HepG2 (cell line): ENCODE data around the gene C16orf95. TPM values are rescaled to one million over a fixed set of nuclear protein-coding genes. Genes with fewer than 3 reads are reported as not detected.

Experiments used
- ATAC-seq: fragments of 200-7000 bp; cut with Tn5 transposase; 3 replicates; pipeline ENCODE4 v1.9.1; 2020; ENCODE audit warnings: mild to moderate bottlenecking, moderate library complexity
- BruUV-seq: library from RNA; stranded (reverse); fragments of 400-500 nt; replicated peaks from 2 replicates; lab custom pipeline; 2021; lab: Mats Ljungman, UMichigan
- CTCF ChIA-PET: fragments of 300-600 bp; formaldehyde crosslinking; extraction: SDS; loops from one replicate; lab custom pipeline; 2021; ENCODE audit warnings: low total read pairs, inconsistent platforms, low intra/inter-chr PET ratio; lab: Yijun Ruan, JAX
- POLR2A ChIA-PET: fragments of 350-600 bp; sonication (Branson Sonifier 250); formaldehyde crosslinking; loops from one replicate; lab custom pipeline; 2020; ENCODE audit warnings: antibody characterized with exemption, inconsistent platforms; lab: Yijun Ruan, JAX
- DNase-seq: peaks from one replicate; pipeline ENCODE4 v3.0.0-alpha.2; 2015; ENCODE audit warnings: low spot score
- FAIRE-seq: peaks from 3 replicates; lab custom pipeline; 2011; peaks lifted over from hg19 to GRCh38; lab: Jason Lieb, UNC
- H2AFZ ChIP-seq: one replicate; pipeline ENCODE4 v1.6.1; 2011; ENCODE audit warnings: low read length, inconsistent platforms
- H3K27ac ChIP-seq: fragments of 300-600 bp; 3 replicates; pipeline ENCODE4 v1.8.0; 2011; ENCODE audit warnings: mixed run types, mild to moderate bottlenecking, mixed read lengths, low read length, inconsistent platforms; ENCODE audit not compliant: insufficient read depth; ENCODE audit errors: extremely low read length
- H3K27me3 ChIP-seq, 2 experiments: fragments of 200-600 bp in 1 of 2; 2 replicates in 1 of 2; 3 replicates in 1 of 2; pipeline versions ENCODE4 v1.6.0 to v1.8.0; 2011; ENCODE audit warnings: low read length in 2 of 2, mild to moderate bottlenecking in 2 of 2, moderate library complexity in 2 of 2, inconsistent platforms in 1 of 2; ENCODE audit not compliant: insufficient read depth in 2 of 2, control insufficient read depth in 1 of 2
- H3K36me3 ChIP-seq, 2 experiments: fragments of 200-600 bp in 1 of 2; replicated peaks in 1 of 2; 2 replicates in 1 of 2; 3 replicates in 1 of 2; pipeline versions ENCODE4 v1.5.1 to v1.8.0; 2011; ENCODE audit warnings: low read length in 2 of 2, inconsistent platforms in 1 of 2; ENCODE audit not compliant: insufficient read depth in 2 of 2, control insufficient read depth in 1 of 2
- H3K4me1 ChIP-seq: 2 replicates; pipeline ENCODE4 v1.5.1; 2012; ENCODE audit warnings: low read length, inconsistent platforms; ENCODE audit not compliant: insufficient read depth
- H3K4me2 ChIP-seq: 2 replicates; pipeline ENCODE4 v1.6.0; 2011; ENCODE audit warnings: low read depth, low read length, inconsistent platforms
- H3K4me3 ChIP-seq, 3 experiments: fragments of 200-600 bp in 1 of 3; sonication (generic), shearing (Covaris generic) in 1 of 3; replicated peaks in 1 of 3; 2 replicates each; pipeline ENCODE4 v1.5.1; 2011 to 2016; ENCODE audit warnings: low read length in 3 of 3, inconsistent platforms in 2 of 3, low read depth in 2 of 3, mild to moderate bottlenecking in 2 of 3, control low read depth in 1 of 3, mixed read lengths in 1 of 3; ENCODE audit not compliant: insufficient read depth in 1 of 3
- H3K79me2 ChIP-seq: one replicate; pipeline ENCODE4 v1.6.1; 2011; ENCODE audit warnings: low read length, inconsistent platforms; ENCODE audit not compliant: insufficient read depth
- H3K9ac ChIP-seq: 2 replicates; pipeline ENCODE4 v1.6.0; 2011; ENCODE audit warnings: mild to moderate bottlenecking, low read depth, low read length, inconsistent platforms; ENCODE audit not compliant: insufficient read depth
- H3K9me3 ChIP-seq: 2 replicates; pipeline ENCODE4 v1.5.1; 2012; ENCODE audit warnings: mild to moderate bottlenecking, low read length
- H4K20me1 ChIP-seq: 2 replicates; pipeline ENCODE4 v1.6.0; 2011; ENCODE audit warnings: inconsistent platforms, mild to moderate bottlenecking, low read length, moderate library complexity; ENCODE audit not compliant: insufficient read depth
- CAMTA2 ChIP-seq: sonication (generic); formaldehyde crosslinking; IDR thresholded peaks from 2 replicates; pipeline ENCODE4 v1.4.0; 2020; ENCODE audit warnings: mild to moderate bottlenecking, missing genetic modification reagents, borderline replicate concordance
- CHD4 ChIP-seq: fragments of 200-600 bp; sonication (generic); IDR thresholded peaks from 2 replicates; pipeline ENCODE4 v1.7.0; 2017; ENCODE audit warnings: mild to moderate bottlenecking, low read length, borderline replicate concordance
- FOXP1 ChIP-seq, 2 experiments: fragments of 450-650 bp in 1 of 2; IDR thresholded peaks; 2 replicates each; pipeline ENCODE4 v1.6.1; 2017 to 2018; ENCODE audit warnings: antibody characterized with exemption in 1 of 2
- KLF15 ChIP-seq: sonication (generic); formaldehyde crosslinking; IDR thresholded peaks from 2 replicates; pipeline ENCODE4 v1.8.1; 2023; ENCODE audit warnings: borderline replicate concordance, mild to moderate bottlenecking, inconsistent platforms, missing genetic modification reagents, mixed read lengths
- MIXL1 ChIP-seq: IDR thresholded peaks from 2 replicates; pipeline ENCODE4 v1.6.1; 2016
- NONO ChIP-seq, 2 experiments: fragments of 450-650 bp in 1 of 2; sonication (generic) in 1 of 2; formaldehyde crosslinking in 1 of 2; IDR thresholded peaks in 1 of 2; conservative IDR thresholded peaks in 1 of 2; 2 replicates each; pipeline versions ENCODE4 v1.6.1 to v1.8.0; 2017 to 2022; ENCODE audit warnings: mild to moderate bottlenecking in 1 of 2, missing genetic modification reagents in 1 of 2, moderate library complexity in 1 of 2
- PCBP2 ChIP-seq: fragments of 200-400 bp; formaldehyde crosslinking; optimal IDR thresholded peaks from 2 replicates; pipeline ENCODE3; 2018; ENCODE audit warnings: low read length, low read depth; ENCODE audit not compliant: poor library complexity, severe bottlenecking
- RORA ChIP-seq: sonication (generic); formaldehyde crosslinking; IDR thresholded peaks from 2 replicates; pipeline ENCODE4 v1.5.0; 2020; ENCODE audit warnings: mild to moderate bottlenecking, missing genetic modification reagents, moderate library complexity
- SP1 ChIP-seq, 2 experiments: fragments of 450-650 bp in 1 of 2; sonication (generic) in 1 of 2; formaldehyde crosslinking in 1 of 2; IDR thresholded peaks; 2 replicates each; pipeline versions ENCODE4 v1.4.0 to v1.6.1; 2016 to 2020; ENCODE audit warnings: missing genetic modification reagents in 1 of 2
- SP5 ChIP-seq: IDR thresholded peaks from 2 replicates; pipeline ENCODE4 v1.6.1; 2016; ENCODE audit warnings: low read depth, borderline replicate concordance
- TARDBP ChIP-seq: sonication (generic); formaldehyde crosslinking; IDR thresholded peaks from 2 replicates; pipeline ENCODE4 v1.8.0; 2022; ENCODE audit warnings: mild to moderate bottlenecking, missing genetic modification reagents
- TBX2 ChIP-seq: sonication (generic); formaldehyde crosslinking; IDR thresholded peaks from 2 replicates; pipeline ENCODE4 v1.5.0; 2020; ENCODE audit warnings: missing genetic modification reagents, mild to moderate bottlenecking, borderline replicate concordance
- TRIM24 ChIP-seq: sonication (generic); formaldehyde crosslinking; IDR thresholded peaks from 2 replicates; pipeline ENCODE4 v1.8.0; 2022; ENCODE audit warnings: mild to moderate bottlenecking, missing genetic modification reagents
- ZFX ChIP-seq: sonication (generic); formaldehyde crosslinking; IDR thresholded peaks from 2 replicates; pipeline ENCODE4 v1.4.0; 2020; ENCODE audit warnings: mild to moderate bottlenecking, low read depth, missing genetic modification reagents, moderate library complexity
- ZMYM3 ChIP-seq: sonication (generic); formaldehyde crosslinking; IDR thresholded peaks from 2 replicates; pipeline ENCODE4 v1.5.1; 2020; ENCODE audit warnings: mild to moderate bottlenecking, missing genetic modification reagents
- ZNF121 ChIP-seq: sonication (generic); formaldehyde crosslinking; IDR thresholded peaks from 2 replicates; pipeline ENCODE4 v1.5.0; 2020; ENCODE audit warnings: mild to moderate bottlenecking, missing genetic modification reagents
- ZNF230 ChIP-seq: sonication (generic); formaldehyde crosslinking; IDR thresholded peaks from 2 replicates; pipeline ENCODE4 v1.4.0; 2020; ENCODE audit warnings: mild to moderate bottlenecking, missing genetic modification reagents
- ZNF552 ChIP-seq: sonication (generic); formaldehyde crosslinking; IDR thresholded peaks from 2 replicates; pipeline ENCODE4 v1.9.0; 2022; ENCODE audit warnings: missing genetic modification reagents, mild to moderate bottlenecking, borderline replicate concordance
- ZNF629 ChIP-seq: sonication (generic); formaldehyde crosslinking; conservative IDR thresholded peaks from 2 replicates; pipeline ENCODE4 v1.5.0; 2020; ENCODE audit warnings: missing genetic modification reagents
- ZNF660 ChIP-seq: sonication (generic); formaldehyde crosslinking; IDR thresholded peaks from 2 replicates; pipeline ENCODE4 v1.5.1; 2020; ENCODE audit warnings: mild to moderate bottlenecking, low read depth, missing genetic modification reagents, borderline replicate concordance
- ZNF772 ChIP-seq: sonication (generic); formaldehyde crosslinking; IDR thresholded peaks from 2 replicates; pipeline ENCODE4 v1.5.0; 2020; ENCODE audit warnings: mild to moderate bottlenecking, missing genetic modification reagents
- WGBS: methylation state at CpG from one replicate; pipeline ENCODE4 v1.1.6; 2017; ENCODE audit warnings: low lambda C conversion rate; 5-methylcytosine and 5-hydroxymethylcytosine counted together
- in situ Hi-C: cut with HindIII; loops from 2 replicates; pipeline ENCODE4 v1.10.0; 2017; ENCODE audit warnings: low pct_unique_long_range_greater_than_20kb; ENCODE audit not compliant: extremely low pct_ligation_motif_present
- intact Hi-C: fragments of 100-400 bp; cut with micrococcal nuclease; formaldehyde crosslinking; loops from one replicate; pipeline ENCODE4 v1.10.0; 2022; ENCODE audit not compliant: unreplicated experiment
- polyA plus RNA-seq, 8 experiments: library from polyadenylated mRNA; depleted of rRNA in 3 of 8; stranded (reverse) in 7 of 8; unstranded in 1 of 8; fragments of >200 nt; fragmentation: Illumina TruSeq in 4 of 8; extraction: Trizol in 4 of 8; gene quantifications; 2 replicates each; pipeline versions ENCODE4 v1.2.1 to v1.2.3, GENCODE V29; 2011 to 2016; ENCODE audit warnings: low read depth in 4 of 8, missing spikeins in 1 of 8, mixed read lengths in 1 of 8; ENCODE audit not compliant: insufficient read depth in 1 of 8
- total RNA-seq, 5 experiments: library from RNA; depleted of rRNA; stranded (reverse); fragments of >200 nt; fragmentation: Illumina TruSeq; extraction: Trizol; gene quantifications; 2 replicates each; pipeline ENCODE4 v1.2.3, GENCODE V29; 2016; ENCODE audit warnings: low read depth in 1 of 5
- TF ChIP-seq, protein P1 (sequence below): sonication (generic); formaldehyde crosslinking; IDR thresholded peaks from 2 replicates; pipeline ENCODE4 v1.8.1; 2023; ENCODE audit warnings: mild to moderate bottlenecking, missing genetic modification reagents

C16orf95 gene
- total and polyA plus RNA-seq, 2 of the 13 experiments (the other 11 are each of a cell fraction or from before 2014, with no cell fraction given) = 2.8 to 8.6 TPM

DNA sequence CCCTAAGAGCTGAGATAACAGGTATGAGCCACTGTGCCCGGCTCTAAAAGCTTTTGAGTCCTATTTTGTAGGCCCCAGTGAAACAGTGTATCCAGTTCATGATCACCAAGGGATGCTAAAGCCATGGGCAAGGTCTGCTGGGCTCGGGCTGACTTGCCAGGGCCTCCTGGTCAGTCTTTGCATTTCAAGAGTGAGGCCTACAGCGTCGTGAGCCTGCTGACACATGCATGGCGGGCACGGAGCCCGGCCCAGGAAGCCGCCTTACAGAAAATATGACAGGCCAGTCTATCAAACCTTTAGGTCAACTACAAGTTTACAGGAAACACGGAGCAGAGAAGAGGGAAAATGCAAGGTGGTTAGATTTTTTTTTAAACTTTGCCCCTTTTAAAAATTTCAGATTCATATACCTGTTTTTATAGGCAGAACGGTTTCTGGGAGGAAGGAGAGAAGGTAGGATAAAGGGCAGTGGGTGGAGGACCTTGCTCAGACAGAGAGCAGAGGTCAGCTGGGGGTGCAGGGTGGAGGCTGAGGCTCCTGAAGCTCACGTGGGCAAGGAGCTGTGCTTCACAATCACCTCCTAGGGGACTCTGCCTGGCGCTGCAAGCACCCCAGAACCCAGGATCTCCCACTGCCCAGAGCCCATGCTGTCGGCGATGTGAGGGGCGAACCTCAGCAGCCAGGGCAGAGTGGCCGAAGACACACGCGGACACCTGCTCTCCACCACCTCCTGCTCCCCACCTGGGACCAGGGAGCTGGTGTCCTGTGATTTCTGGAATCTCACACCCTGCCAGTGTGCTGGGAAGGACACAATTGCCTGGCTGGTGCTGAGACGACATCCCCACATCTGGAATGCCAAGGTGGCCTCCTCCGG is 21.3 kb downstream of the C16orf95 start (continued):
- no peak for TF ChIP-seq ZNF660 (CRISPR knock-in tag)
- no peak for TF ChIP-seq ZNF552 (CRISPR knock-in tag)
- TF ChIP-seq RORA (CRISPR knock-in tag) = no peak
- TF ChIP-seq, all 625 proteins: peak for 28

DNA sequence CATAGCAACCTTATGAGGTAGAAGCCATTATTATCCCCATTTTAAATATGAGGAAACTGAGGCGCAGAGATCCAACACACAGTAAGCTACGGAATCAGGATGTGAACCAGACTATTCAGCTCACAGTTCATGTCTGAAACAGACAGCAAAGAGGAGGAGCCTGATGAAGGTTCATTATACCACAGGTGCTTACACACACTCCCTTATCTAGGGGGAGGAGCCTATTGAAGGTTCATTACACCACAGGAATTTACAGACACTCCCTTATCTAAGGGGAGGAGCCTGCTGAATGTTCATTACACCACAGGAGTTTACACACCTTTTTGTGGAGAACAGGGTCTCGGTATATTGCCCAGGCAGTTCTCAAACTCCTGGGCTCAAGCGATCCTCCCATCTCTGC is 21.9 kb downstream of the C16orf95 start:
- CTCF ChIA-PET = no interaction called here
- peak; percentile 65 for ATAC-seq
- TF ChIP-seq PCBP2 (no peak), ZFX (CRISPR knock-in tag) (peak; percentile 4; the same call in 1 of the 2 replicates), MIXL1 (CRISPR knock-in tag) (0 out of 2 replicates have a peak, but pooled peaks have one; percentile 52), TARDBP (CRISPR knock-in tag) (no peak), ZMYM3 (CRISPR knock-in tag) (peak; percentile 67), FOXP1 (IDR thresholded peaks at IDR 0.05) (no peak), FOXP1 (CRISPR knock-in tag; IDR thresholded peaks at IDR 0.05) (0 out of 2 replicates have a peak, but pooled peaks have one; percentile 5), SP5 (peak; percentile 20; the same call in 1 of the 2 replicates), KLF15 (CRISPR knock-in tag) (no peak), TBX2 (CRISPR knock-in tag) (peak; percentile 51; the same call in 1 of the 2 replicates), ZNF629 (CRISPR knock-in tag) (peak; percentile 56), ZNF772 (CRISPR knock-in tag) (0 out of 2 replicates have a peak, but pooled peaks have one; percentile 37), NONO (IDR thresholded peaks at IDR 0.05) (no peak), NONO (CRISPR knock-in tag; conservative IDR thresholded peaks at IDR 0.05) (no peak), ZNF230 (CRISPR knock-in tag) (no peak), CHD4 (peak; percentile 59; the same call in 1 of the 2 replicates), ZNF121 (CRISPR knock-in tag) (peak; percentile 54; the same call in 1 of the 2 replicates), TRIM24 (no peak), SP1 (IDR thresholded peaks at IDR 0.05) (no peak), SP1 (CRISPR knock-in tag; IDR thresholded peaks at IDR 0.05) (peak; percentile 70; the same call in 1 of the 2 replicates), CAMTA2 (no peak)
- TF ChIP-seq, protein P1, sequence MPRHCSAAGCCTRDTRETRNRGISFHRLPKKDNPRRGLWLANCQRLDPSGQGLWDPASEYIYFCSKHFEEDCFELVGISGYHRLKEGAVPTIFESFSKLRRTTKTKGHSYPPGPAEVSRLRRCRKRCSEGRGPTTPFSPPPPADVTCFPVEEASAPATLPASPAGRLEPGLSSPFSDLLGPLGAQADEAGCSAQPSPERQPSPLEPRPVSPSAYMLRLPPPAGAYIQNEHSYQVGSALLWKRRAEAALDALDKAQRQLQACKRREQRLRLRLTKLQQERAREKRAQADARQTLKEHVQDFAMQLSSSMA (CRISPR knock-in tag) = 0 out of 2 replicates have a peak, but pooled peaks have one; percentile 20

More for the DNA sequence above, 21.9 kb downstream of the C16orf95 start:
- no TSS peak for BruUV-seq
- Histone ChIP-seq H3K9me3 (no peaks in the 10 kb centered on the region), H3K79me2 (no peaks in the 10 kb centered on the region), H3K4me1 (peaks cover 25% of the 10 kb centered on the region), H3K36me3 (no peaks in the 10 kb centered on the region), H3K27me3 (no peaks in the 10 kb centered on the region), H3K27ac (no peak overlapping the region), H2AFZ (peak overlapping the region; percentile 31), H3K4me3 (0 out of 6 replicates have a peak overlapping the region, but pooled peaks of 1 of the 3 experiments have one; percentile 15), H3K9ac (no peak overlapping the region), H4K20me1 (no peaks in the 10 kb centered on the region), H3K4me2 (peak overlapping the region; percentile 60)
- FAIRE-seq (peak; percentile 46), DNase-seq (peak; percentile 78)
- POLR2A ChIA-PET = interaction anchor here (1.0 kb wide), 1 partner anchor 22 kb away, joined by 3 read pairs; the partner anchor contains the start of gene C16orf95
- intact Hi-C loops = loop anchor here (5.0 kb wide), 1 partner anchor 733 kb away; no protein-coding TSS in a partner anchor
- in situ Hi-C loops = no loop called here
- 50% methylated on average over 4 of the region's 4 CpGs for WGBS
